CD4-positive, alpha-beta T cell treated with Interleukin-17A for 1 hour (primary cell): ENCODE data around the gene FOXN3.
"Not testable (repeated sequence)": the region's sequence is repeated elsewhere in the genome, so short reads cannot be mapped to it uniquely, and the experiment has no call there.

Experiments
- DNase-seq: peaks from one replicate; pipeline ENCODE4 v3.0.0-alpha.2; 2020

Gene FOXN3

DNA sequence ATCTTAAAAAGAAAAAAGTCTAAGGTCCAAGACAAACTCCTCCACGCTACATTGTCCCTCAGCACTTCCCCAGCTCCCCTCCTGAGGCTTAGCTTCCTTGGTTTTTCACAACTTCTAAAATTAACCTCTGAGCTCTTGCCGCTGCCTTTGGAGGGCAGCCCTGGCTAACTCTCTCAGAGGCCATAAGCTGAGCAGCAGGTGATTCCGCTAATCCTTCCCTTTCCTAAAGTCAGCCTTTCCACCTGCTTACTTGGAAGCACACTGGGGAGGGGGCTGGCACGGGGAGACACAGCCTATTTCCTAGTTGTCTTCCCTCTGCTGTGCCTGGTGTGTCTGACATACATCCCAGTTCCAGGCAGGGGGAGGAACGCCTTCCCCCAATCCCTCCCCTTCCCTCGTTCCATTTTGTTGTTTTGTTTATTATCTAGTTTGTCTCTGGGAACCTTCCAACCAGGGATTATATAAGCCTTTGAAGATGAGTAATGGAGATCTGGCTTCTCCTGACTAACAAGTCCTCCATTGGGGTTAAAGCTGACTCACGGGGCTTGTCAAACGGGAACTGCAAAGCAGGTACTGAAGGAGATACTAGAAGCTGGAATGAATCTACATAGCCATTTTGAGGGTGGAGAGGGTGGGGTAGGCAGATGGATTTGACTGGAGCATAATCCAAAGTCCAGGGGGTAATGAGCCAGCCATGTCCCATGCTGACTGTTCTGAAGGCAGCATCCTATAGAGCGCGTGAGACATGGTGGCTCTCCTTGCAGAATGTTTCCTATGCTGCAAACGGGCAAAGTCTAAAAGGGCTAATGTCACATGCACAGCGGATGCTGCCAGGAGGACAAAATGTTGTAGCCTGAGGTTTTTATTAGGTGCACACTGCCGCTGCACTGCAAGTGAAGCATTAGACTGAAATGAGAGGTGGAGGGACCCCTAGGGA is 230.8 kb downstream of the FOXN3 start:
- no peak for DNase-seq

DNA sequence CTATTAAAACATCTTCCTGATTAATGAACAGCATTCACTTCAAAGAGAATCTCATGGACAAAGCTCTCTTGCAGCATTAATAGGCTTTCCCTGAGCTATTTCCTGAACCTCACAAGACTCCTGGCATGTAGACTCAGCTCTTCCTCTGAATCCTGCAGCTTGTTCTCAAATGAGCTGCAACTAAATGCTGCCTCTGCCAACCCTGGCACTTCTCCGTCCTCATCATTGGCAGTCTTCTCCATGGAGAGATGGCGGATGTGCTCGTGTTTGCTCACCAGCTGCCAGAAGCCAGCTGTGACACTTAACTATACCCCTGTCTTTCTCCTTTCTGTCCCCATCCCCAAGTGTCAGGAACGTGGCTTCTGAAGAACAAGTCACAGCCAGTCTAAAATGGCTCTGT is 232.1 kb downstream of the FOXN3 start:
- no peak for DNase-seq

DNA sequence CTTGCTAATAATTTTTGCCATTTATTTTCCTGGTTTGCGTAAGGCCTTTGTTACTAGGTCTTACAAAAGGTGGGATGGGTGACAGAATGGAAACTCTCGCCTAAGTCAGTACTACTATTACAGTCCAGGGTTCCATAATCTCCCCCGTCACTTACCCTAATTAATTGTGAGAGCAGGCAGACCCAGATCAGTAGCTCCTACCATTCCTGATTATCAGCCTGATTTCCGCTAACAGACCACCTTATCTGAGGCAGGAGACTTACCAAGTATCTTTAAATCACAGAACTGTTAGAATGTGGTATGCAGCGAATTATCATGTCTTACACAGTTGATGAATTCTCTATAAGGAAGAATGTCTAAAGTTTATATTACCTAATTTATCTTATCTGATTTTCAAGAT is 234.7 kb downstream of the FOXN3 start:
- no peak for DNase-seq

DNA sequence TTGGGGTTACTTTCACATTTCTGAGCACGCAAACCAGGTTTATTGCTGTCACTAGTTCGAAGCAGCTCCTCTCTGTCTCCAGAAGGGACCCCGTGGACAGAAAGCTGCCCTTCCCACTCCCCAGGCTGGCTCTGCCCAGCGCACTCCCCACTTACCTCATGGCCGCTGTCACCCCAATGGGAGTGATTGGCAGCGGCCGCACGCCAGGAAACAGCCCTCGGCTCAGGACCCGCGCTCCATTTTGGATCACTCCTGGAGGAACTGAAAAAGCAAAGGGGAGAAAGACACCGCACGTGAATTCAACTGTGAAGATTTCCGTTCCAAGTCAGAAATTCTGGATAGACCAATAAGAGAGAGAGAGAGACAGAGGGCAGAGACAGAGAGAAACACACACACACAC is 236.5 kb downstream of the FOXN3 start:
- DNase-seq = no peak

DNA sequence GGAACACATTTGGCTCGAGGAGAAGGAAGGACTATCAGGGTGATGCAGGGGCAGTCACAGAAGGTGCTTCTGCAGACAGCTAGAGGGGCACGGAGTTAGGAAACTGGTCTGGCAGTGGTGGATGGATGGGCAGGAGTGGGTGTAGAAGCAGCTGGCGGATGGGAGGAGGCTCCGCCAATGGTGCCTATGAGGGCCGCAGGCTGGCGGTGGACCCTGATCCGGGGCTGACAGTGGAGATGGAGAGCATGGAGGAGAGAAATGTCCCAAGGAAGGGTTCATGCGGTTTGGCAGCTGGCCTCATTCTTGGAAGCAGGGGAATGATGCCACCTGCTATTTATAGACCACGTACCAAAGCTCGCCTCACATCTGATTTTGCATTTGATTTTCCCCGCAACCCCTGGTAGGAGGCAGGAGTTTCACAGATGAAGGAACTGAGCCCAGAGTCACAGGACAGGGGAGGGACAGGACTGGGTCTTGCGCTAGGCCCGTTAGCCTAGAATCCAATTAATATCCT is 237.1 kb downstream of the FOXN3 start:
- DNase-seq = no peak

DNA sequence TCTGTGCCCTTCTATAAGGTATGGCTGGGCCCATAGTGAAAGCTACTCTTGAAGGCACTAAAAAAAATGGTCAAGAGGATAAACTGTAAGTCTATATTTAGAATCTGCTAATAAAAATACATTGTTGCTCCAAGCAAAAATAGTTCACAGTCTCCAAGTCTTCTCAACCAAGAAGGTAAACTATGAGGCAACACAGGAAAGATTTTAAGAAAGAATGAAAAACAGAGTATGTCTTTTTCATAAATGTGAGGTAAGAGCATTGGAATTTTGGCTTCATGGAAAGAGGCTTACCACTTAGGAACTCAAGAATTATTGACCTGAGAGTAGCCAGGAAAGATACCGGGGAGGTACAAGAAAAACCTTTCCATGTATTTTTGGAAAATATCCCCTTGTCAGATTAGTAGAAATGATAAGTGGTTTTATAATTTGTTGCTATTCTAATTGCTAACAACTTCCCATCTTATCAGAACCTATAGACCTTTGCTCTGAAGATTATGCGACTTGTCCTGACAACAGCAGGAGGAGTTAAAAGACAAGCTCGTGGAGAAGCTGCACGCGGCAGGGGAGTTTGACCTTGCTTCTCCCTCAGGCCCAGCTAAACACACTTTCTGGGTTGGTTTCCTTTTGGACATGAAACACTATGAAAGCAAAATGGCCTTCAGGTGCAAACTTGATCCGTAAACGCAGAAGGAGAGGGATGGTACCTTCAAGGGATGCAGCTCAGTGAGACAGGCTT is 238.1 kb downstream of the FOXN3 start:
- no peak for DNase-seq

DNA sequence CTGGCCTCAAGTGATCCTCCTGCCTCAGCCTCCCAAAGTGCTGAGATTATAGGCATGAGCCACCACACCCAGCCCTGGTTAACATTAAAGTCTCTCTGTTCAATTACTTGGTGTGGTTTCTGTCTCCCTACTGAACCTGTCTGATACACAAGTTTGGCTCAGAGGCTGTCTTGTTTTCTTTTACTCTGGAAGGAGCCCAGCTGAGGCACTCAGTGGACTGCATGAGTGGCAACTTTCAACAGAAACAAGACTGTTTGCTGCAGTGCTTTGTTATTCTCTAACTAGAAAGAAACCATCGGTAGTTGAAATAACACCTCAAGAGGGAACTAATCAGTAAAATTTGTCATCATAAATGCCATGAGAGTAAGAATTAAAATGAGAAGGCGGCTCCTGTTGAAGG is 238.7 kb downstream of the FOXN3 start:
- no peak for DNase-seq

DNA sequence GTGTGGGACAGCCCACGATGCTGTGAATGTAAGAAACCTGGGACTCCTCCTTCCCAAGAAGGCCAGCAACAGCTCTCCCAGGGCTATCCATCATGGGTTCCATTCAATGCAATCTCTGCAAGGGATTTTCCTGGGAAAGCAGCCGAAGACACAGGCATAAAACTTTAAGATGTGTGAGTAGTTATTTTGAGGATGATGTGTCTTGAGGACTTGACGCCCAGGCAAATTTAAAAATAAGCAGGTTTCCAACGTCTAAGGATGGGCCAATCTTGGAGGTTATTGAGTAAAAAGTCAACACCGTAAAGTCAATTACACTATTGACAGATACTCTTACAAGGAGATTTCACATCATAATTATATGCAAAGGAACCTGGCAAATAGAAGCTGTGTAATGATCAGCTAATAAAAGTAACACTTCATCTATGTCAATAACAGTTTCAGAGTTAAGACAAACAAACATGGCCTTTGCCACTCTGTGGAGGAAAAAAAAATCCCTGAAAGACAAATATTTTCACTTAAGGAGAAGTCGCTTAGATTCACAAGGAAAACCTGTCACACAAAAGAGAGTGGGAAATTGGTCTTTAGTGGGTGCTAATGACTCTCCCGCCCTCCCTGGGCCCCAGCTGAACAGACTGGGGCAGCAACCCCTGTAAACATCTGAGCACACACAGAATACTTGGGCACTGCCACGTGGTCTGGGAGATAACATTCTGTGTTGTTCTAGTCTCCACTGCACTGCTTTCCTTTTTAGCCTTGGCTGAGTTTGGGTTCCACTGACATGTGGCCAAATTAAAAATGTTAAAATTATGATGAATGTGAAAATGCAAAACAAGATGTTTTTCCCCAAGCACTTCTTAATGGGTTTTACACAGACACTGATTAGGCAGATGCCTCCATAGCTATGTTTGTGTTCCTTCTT is 240.9 kb downstream of the FOXN3 start:
- DNase-seq = no peak

DNA sequence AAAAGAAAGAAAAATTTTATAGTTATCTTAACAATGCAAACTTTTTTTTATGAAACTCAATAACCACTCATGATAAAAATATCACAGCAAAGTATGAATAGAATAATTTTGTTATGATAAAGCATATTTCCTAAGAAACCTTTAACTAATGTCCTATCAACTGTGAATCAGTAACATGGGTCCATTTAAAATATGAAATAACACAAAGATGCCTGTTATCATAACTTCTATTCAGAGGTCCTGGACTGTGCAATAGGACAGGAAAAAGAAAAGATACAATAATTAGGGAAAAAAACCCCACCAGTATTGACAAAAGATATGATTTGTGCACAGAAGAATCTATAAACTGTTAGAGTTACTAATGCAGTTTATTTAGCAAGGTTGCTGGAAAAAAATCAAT is 245.4 kb downstream of the FOXN3 start:
- no peak for DNase-seq

DNA sequence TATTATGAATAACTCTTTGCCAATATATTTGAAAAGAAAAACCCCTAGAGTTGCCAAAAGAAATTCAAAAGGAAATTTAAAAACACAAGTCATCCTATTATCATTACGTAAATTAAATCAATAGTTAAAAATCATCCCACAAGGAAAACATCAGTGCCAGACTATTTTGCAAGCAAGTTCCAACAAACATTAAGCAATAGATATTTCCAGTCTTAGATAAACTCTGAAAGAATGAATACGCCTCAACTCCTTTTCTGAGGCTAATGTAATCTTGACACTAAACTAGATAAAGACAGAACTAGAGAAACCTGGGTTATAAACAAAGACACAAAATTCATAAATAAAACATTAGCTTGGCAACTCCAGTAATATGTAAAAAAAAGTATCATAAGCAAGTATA is 245.9 kb downstream of the FOXN3 start:
- no peak for DNase-seq

DNA sequence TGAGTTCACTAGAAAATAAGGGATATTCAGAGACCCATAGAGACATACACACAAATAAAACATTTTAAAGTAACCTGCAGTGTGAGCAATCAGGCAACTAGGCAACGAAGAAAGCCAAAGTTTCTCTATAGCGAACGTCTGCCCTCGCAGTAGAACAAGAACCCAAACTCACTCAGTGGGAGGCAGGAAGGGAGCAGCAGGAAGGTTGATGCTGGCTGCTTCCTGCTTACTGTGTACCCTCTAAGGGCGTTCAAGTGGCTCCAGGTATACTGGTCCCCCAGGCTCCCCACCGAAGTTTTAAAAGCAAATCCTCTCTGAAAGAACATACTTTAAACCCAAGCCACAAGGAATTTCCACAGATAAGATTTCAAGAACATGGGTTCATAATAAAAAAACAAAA is 249.3 kb downstream of the FOXN3 start:
- DNase-seq = no peak

DNA sequence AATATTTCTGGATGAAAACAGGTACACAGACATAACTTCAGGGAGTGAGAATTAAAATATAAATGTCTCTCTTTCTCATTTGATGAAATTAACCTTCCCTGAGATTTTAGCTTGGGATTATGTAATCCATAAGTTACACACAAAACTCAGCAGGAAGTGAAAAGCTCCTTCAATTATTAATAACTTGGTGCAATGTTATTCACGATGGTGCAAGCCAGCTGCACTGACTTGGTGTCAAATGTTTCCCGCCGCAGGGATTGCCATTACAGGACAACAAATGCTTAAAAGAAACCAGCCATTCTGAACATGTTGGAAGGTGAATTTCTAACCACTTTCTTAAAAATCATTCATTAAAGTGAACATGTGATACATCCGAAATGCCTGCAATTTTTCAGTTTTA is 250.4 kb downstream of the FOXN3 start:
- DNase-seq = no peak

DNA sequence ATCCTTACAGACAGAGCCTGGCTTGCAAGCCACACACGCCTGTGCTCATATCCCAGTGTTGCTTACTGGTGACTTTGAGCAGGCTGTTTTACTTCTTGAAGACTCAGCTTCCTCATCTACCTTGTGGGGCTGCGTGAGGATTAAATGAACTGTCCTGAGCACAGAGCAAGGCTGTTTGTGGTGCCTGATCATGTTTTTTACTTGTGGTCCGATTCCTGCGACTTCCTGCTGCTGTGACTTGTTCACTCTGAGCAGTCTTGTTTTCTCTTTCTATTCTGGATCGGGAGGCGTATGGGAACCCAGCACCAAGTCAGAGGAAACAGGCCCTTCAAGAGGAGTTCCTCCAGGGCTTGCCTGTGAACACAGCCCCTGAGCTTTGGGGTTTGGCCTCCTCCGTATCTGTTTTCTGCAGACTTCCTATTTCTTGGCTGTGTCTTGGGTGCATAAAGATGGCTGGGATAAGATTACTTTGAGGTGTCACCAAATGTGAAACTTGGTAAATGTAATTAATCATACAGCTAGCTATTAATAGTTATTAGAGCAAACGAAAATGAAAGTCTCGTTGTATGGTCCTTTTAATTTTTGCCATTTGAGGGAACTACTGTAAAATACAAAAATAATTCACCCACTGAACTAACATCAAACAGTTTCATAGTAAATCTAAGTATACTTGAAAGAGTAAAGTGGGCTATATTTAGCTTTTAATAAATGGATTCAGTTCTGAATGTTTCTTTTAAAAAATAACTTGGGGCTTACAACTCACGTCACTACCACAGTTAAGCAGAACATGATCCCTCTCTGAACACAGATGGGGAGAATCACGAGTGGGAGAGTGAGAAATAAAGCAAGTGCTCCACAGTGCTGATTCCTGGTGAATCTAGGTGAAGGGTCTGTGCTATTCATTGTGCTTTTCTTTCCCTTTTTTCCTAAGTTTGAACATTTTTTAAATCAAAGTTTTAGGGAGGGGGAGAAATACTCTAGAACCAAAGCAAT is 251.5 kb downstream of the FOXN3 start:
- DNase-seq = peak; percentile 14

DNA sequence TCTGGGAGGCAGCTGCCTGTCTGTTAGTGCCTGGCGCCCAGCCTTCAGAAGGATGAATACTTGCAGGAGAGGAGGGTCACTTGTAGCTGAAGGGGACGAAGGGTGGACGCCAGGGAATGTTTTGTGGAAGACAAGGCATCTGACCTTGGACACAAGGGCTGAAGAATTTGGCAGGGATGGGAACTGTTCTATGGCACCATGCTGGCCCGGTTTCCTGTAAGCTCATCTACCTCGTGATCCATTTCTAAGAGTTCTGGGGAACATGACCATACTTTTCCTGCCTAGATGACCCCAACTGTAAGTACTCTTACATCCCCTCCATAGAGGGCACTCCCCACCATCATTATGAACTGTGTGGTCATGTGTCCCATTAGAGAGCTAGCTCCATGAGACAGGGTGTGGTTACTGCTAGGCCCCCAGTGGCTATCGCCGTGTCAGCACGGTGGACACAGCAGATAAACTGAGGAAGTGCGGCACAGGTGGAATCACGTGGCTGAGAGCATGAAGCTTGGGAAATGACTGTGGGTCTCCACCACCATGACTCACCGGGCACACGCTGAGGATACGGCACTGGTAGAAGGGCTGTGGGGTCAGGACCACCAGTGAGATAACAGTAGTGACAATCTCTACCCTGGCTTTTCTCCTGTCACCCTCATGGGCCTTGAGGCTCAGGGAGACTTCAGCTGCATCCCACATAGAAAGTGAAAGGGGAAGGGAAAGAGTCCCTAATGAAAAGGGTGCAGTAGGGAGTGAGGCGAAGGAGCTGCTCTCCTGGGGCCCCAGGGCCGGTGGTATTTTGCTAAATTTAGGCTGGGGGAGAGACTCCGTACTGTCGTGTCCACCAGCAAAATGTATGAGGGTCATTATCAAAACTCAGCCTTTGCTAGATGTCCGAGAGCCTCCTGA is 252.6 kb downstream of the FOXN3 start:
- no peak for DNase-seq

DNA sequence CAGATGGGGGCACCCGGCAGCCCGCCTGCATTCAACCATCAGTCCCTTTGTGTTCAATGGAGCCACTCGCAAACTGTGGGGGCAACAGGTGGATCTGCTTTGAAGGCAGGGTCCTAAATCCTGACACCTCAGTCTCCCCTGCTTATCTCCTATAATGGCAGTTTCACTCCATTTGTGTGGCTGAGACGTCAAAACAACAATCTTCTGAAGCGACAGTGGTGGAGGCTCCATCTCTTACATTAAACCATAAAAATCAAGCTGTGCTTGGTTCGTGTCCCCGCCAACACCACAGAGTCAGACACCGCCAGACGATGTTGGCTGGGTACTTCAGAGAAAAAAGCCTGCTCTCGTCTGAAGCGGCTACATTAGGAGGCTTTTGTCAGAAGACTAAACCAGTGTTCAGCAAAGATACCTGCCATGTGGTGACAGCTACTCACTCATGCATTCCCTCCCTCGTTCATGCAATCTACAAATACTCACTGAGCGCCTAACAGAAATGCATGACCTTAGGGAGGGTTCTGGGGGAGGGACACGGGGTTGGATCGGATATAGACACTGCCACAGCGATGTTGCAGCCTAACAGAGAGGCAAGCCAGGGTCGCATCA is 253.9 kb downstream of the FOXN3 start:
- no peak for DNase-seq

DNA sequence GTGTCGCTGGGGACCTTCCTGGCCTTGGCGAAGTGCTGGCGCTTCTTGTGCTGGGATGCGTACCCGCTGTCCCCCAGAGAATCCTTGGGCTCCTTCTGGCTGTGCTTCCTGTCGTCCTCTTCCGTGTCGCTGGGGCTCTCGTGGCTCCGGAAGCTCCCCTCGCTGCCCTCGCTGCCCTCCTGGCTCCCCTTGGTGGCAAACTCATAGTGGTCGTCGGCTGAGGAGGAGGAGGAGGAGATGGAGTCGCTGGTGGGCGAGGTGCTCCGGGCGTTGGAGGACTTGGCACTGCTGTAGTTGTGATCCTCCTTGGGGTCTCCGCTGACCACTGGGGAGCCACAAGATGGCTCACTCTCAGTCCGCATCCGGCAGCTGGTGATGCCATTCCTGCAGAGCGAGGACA is 254.4 kb downstream of the FOXN3 start:
- DNase-seq = no peak

DNA sequence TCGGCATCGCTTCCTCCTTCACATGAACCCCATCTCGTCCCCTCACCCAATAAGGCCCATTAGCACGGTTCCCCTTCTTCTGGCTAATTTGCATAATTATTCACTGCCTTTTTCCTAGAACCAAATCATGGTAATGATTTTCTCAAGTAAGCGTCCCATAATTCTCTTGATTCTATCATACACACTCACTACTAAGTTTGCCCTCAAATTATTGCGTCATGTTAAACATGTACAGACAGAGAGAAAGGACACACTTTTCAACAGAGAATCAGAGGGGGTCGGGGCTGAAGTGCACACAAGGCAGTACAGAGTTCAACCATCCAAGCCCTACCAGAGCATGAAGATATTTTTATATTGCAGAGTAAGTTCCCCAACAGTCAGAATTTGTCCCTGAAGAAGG is 256.6 kb downstream of the FOXN3 start:
- no peak for DNase-seq

DNA sequence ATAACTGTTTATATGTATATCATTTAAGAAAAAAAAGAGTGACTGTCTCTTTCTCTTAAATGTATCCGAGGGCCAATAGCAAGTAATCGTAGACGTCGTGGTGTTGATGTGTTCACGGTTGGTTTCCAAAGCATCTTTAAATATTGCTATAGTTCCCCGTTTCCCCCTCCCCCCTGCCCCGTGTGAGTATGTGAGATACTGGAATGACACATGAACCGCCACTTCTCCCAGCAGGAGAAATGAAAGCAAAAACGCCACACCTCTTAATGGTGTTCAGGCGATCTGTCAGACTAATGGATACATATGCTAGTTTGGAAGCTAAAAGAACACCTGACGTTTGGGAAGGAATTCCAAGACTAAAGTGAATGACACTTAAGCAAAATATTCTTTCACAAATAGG is 258.3 kb downstream of the FOXN3 start:
- DNase-seq = no peak

DNA sequence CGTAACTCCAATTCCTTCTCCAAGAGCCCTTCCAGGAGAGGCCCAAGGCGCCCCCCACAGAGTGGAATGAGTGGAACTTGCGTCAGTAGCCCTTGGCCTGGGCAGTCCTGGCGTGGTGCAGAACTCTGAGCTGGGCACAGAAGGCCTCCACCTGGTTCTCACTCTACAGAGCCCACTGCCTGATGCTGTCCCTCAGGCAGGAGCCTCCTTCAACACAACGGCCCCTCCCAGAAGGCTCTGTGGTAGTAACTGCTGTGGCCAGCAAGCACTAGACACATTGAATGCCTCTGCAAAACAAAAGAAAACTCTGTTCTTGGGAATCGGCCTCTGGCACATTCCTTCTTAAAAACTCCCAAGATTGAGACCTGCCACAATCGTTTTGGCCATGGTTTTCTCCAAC is 258.9 kb downstream of the FOXN3 start:
- DNase-seq = not testable (repeated sequence)

DNA sequence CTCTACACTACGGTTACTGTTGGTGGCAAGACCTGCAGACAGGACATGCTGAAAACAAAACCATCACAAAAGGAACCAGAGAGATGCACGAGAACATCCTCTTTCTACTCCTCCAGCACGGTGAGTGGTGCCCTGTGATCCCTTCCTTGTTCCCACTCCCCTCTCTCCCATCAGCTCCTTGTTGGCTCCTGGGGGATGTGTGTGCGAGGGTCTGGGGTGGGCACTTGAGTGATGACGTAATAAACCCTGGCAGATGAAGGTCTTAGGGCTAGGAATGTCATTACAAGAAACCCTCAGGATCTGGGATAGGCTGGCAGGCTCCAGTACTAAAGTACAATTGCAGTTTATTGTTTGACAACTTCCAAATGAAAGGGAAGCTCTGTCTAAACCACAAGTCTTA is 261.5 kb downstream of the FOXN3 start:
- no peak for DNase-seq
